GM12801 (cell line): ENCODE measurements around the gene NHSL2.

ENCODE experiments used
- TF ChIP-seq, protein P1 (sequence below): IDR thresholded peaks from one replicate; pipeline ENCODE4 v1.5.1; 2011; ENCODE audit warnings: control low read depth; ENCODE audit not compliant: insufficient read length; ENCODE audit errors: extremely low read depth

Gene NHSL2

DNA sequence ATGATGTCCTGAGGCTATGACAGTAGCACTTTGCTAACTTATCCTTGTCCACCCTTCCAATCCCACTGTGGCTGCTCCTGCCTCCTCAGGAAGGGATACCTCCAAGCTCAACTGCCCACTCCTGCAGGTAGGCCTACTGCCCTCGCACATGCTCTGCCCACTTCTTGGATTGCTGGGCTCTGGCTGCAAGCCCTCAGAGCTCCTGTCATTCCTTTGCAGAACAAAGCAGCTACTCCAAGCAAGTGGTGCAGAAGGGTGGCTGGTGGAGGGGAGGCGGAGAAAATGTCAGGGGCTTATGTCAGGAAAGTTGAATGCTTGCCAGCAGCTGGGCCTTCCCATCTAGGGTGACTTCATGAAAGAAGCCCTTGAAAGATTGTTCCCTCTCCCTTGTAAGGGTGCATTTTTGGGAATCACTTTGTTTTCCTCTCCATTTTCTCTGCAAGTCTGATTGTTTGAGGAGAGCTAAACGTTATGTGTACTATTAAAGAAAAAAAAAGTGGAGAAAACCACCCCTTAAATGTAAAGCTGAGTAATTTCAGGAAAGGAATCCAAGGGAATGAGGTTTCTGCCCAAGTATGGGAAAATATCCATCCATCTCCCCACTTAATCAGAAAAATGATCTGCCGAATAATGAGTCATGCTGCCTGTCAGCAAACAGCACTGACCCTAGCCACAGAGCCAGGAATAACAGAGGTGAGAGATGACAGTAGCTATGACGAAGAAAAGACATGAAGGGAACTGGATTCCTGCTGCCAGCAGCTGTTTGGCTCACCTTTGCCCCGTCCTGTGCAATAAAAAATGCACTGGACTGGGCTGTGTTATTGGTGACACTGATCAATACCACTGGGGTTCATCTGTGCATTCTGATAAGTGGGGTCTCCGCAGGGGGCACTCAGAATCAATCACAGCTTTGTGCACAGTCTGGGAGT, 119.1 kb downstream of the NHSL2 start:
- TF ChIP-seq, protein P1, sequence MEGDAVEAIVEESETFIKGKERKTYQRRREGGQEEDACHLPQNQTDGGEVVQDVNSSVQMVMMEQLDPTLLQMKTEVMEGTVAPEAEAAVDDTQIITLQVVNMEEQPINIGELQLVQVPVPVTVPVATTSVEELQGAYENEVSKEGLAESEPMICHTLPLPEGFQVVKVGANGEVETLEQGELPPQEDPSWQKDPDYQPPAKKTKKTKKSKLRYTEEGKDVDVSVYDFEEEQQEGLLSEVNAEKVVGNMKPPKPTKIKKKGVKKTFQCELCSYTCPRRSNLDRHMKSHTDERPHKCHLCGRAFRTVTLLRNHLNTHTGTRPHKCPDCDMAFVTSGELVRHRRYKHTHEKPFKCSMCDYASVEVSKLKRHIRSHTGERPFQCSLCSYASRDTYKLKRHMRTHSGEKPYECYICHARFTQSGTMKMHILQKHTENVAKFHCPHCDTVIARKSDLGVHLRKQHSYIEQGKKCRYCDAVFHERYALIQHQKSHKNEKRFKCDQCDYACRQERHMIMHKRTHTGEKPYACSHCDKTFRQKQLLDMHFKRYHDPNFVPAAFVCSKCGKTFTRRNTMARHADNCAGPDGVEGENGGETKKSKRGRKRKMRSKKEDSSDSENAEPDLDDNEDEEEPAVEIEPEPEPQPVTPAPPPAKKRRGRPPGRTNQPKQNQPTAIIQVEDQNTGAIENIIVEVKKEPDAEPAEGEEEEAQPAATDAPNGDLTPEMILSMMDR, result no peak

DNA sequence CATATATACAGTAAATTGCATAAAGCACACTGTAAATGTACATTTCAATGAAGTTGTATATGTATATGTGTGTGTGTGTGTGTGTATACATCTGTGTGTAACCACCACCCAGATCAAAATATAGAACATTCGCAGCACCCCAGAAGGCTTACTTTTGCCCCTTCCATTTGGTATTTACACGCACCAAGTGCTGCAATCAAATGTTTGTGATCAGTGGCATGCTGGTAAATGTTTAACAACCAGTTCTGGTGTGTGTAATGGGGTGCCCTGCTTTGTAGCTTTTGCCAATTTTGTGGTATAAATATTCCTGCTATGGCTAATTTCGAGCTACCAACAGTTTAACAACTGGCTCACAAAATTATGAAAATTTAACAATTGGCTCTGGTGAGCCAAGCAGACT, 119.8 kb downstream of the NHSL2 start:
- TF ChIP-seq, protein P1, result no peak

DNA sequence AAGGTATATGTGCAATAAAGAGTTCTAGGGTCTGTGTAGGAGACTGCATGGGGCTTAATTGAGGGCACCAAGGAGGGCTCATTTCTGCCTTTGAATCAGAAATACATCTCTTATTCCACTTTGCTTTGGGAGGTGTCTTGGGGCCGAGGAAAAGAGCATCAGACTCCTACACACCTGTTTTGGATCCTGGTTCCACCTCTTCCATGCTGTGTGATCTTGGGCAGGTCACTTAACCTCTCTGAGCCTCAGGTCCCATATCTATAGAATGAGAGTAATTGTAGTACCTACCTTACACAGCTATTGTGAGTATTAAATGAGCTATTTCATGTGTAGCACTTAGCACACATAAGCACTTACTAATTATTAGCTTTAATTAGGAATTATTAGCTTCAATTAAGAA, 120.5 kb downstream of the NHSL2 start:
- TF ChIP-seq, protein P1, result no peak

DNA sequence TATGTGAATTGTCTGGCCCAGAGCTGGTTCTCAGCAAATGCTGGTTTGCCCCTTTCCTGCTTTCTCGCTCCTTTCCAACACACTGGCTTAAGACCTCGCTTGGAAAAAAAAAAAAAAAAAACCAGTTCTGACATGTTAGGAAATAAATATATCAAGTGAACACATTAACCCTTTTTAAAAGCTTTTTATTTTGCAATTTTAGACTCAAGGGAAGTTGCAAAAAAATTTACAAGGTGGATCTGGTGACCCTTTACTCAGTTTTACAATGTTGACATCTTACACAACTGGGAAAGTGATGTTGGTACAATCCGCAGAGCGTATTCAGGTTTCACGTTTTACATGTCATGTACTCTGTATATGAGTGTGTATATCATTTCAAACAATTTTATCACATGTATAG, 121.0 kb downstream of the NHSL2 start:
- TF ChIP-seq, protein P1, result no peak

DNA sequence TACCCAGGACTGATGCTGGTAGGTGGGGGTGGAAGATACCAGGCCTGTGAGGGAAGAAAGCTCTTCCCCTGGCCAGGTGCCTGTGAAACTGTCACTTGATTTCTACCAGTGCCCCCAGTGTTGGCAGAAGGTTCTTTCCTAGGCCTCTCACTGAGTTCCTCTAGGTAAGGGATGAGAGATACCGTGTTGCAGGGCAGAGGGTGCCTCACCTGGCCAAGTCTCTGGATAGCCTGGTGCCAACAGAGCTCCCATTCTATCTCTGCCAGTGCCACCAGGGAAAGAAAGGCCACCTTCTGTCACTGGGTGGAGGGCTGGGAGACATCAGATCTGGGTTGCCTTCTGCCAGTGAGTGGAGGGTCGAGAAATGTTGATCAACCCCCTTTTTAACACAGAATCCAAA, 127.0 kb downstream of the NHSL2 start:
- TF ChIP-seq, protein P1, result no peak

DNA sequence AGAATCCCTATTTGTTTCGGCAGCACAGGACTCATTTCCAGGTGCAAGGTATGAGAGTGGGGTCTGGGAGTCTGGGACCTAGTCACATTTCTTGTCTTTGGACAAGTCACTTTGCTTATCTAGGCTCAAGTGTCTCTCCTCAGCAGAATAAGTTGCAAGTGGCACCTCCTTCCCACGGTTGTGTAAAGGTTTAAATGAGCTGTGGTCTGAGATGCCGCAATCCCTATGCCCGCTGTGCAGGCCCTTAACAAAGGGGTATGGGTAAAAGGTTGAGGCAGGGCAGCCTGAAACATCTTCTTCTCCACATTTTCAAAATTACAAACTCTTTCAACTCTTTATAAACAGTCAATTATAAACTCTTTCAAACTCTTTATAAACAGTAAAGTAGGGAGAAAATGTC, 127.4 kb downstream of the NHSL2 start:
- TF ChIP-seq, protein P1, result no peak

DNA sequence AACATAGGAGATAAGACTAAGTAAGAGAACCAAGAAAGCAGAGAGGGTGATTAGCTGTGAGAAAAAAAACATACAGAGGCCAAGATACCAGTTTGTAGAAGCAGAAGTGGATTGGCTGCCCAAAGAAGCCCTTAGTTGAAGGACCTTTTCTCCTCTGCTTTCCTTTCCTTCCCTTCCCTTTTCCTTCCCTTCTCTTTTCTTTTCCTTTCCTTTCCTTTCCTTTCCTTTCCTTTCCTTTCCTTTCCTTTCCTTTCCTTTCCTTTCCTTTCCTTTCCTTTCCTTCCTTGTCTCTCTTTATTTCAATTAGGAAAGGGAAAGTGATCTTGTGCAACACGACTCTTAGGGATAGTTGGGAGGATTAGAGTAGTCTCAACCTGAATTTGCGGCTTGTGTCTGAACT, 128.2 kb downstream of the NHSL2 start:
- TF ChIP-seq, protein P1, result no peak
